ENCODE measurements around the gene LDB2.

DNA sequence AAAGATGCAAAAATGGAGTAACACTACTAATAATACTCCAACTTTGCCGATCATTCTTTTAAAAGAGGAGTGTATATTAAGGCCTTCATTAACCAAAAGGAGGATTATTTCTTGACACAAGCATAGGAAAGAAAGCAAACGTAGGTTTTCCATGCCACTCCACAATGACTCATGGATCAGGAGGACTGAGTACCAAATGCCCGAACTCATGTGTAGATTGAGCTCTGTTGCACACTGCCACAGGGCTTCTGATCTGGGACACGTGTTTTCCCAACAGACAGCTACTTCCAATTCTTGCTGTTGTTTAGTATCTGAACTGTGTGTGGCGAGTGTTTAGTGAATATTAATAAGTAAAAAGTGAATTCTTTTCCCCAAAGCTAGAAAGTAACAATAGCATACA, 131.2 kb downstream of the LDB2 start:
- TF ChIP-seq EZH2 (IDR thresholded peaks at IDR 0.05; ENCODE audit: low read depth), result no peak
- TF ChIP-seq, protein P1, sequence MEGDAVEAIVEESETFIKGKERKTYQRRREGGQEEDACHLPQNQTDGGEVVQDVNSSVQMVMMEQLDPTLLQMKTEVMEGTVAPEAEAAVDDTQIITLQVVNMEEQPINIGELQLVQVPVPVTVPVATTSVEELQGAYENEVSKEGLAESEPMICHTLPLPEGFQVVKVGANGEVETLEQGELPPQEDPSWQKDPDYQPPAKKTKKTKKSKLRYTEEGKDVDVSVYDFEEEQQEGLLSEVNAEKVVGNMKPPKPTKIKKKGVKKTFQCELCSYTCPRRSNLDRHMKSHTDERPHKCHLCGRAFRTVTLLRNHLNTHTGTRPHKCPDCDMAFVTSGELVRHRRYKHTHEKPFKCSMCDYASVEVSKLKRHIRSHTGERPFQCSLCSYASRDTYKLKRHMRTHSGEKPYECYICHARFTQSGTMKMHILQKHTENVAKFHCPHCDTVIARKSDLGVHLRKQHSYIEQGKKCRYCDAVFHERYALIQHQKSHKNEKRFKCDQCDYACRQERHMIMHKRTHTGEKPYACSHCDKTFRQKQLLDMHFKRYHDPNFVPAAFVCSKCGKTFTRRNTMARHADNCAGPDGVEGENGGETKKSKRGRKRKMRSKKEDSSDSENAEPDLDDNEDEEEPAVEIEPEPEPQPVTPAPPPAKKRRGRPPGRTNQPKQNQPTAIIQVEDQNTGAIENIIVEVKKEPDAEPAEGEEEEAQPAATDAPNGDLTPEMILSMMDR (conservative IDR thresholded peaks at IDR 0.05), result no peak
